ENCODE results near the gene CCDC33. TPM values are rescaled to one million over a fixed set of nuclear protein-coding genes. Genes with fewer than 3 reads are reported as not detected.

CCDC33 gene
- total RNA-seq, 4 donors from 2014 or later, result 0.13 TPM; not detected in 3

DNA sequence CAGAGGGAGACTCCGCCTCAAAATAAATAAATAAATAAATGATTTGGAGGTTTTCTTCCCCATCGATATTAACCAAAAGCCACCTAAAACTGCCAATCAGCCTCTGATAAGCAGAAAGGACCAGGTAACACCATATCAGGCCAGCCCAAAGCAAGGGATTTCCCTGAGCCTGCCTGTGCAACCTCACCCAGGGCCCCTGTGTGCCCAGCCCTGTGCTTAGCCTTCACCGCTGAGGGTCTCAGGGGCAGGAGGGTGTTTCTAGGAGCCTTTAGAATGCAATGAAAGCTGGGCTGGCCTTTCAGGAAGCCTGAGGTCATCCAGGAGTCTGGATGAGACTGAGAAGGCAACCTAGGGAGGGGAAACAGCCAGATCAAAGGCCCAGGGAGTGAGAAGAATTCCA is 95.9 kb downstream of the CCDC33 start:
- Histone ChIP-seq H3K27ac (no peak overlapping the region), H3K4me1 (no peaks in the 10 kb centered on the region), H3K36me3 (no peaks in the 10 kb centered on the region), H3K9me3 (no peaks in the 10 kb centered on the region), H3K27me3 (no peaks in the 10 kb centered on the region), H3K4me3 (replicated peaks in 1 of 3) (no peak overlapping the region)
- TF ChIP-seq POLR2A (IDR thresholded peaks at IDR 0.05), result no peak
- TF ChIP-seq, protein P1, sequence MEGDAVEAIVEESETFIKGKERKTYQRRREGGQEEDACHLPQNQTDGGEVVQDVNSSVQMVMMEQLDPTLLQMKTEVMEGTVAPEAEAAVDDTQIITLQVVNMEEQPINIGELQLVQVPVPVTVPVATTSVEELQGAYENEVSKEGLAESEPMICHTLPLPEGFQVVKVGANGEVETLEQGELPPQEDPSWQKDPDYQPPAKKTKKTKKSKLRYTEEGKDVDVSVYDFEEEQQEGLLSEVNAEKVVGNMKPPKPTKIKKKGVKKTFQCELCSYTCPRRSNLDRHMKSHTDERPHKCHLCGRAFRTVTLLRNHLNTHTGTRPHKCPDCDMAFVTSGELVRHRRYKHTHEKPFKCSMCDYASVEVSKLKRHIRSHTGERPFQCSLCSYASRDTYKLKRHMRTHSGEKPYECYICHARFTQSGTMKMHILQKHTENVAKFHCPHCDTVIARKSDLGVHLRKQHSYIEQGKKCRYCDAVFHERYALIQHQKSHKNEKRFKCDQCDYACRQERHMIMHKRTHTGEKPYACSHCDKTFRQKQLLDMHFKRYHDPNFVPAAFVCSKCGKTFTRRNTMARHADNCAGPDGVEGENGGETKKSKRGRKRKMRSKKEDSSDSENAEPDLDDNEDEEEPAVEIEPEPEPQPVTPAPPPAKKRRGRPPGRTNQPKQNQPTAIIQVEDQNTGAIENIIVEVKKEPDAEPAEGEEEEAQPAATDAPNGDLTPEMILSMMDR (IDR thresholded peaks at IDR 0.05), result no peak
- intact Hi-C loops (cut with DNase I), result no loop called here
- 93 to 94% methylated on average over 3 of the region's 3 CpGs for WGBS, 2 donors
- DNase-seq, result no peak

DNA sequence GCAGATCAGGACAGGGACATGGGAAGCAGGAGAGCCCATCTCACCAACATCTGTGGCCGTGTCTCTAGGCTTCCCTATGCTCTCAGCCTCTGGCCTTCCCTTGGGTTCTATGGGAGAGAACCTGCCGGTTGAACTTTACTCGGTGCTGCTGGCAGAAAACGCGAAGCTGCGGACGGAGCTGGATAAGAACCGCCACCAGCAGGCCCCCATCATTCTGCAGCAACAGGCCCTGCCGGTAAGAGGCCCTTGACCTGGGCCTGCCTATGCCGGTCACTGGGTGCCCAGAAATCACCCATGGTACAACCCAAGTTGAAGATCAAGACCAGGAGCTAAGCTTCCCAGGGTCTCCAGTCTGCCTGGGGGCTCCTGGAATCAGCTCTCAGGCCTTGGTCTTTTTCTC is 96.5 kb downstream of the CCDC33 start:
- no peak for DNase-seq
- 91 to 94% methylated on average over 10 of the region's 10 CpGs for WGBS, 2 donors
- no peaks in the 10 kb centered on the region for H3K9me3 ChIP-seq
- H3K4me1 ChIP-seq, result no peaks in the 10 kb centered on the region
- TF ChIP-seq, protein P1 (IDR thresholded peaks at IDR 0.05), result no peak
- no peak for TF ChIP-seq POLR2A (IDR thresholded peaks at IDR 0.05)
- no peaks in the 10 kb centered on the region for H3K36me3 ChIP-seq
- H3K27me3 ChIP-seq, result no peaks in the 10 kb centered on the region
- H3K4me3 ChIP-seq (replicated peaks in 1 of 3), result no peak overlapping the region
- intact Hi-C loops (cut with DNase I), result no loop called here
- no peak overlapping the region for H3K27ac ChIP-seq

DNA sequence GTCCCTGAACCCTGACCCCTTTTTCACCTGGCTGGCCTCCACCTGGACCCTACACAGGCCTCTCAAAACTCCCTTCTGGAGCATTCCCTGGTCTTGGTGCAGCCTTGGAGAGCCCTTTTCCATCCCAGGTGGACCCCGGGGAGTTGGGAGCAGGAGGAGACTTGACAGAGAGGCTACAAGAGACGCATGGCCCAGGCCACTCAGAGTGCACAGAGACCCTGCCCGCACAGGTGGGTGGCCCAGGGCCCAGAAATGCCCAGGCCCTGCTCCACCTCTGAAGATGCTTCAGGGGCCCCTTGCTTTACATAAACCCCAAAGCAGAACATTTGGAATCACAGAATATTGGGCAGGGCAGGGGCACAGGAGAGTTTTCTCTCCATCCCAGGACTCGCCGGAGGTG is 97.0 kb downstream of the CCDC33 start:
- Histone ChIP-seq H3K9me3 (no peaks in the 10 kb centered on the region), H3K27me3 (no peaks in the 10 kb centered on the region), H3K4me1 (no peaks in the 10 kb centered on the region), H3K4me3 (replicated peaks in 1 of 3) (no peak overlapping the region), H3K36me3 (no peaks in the 10 kb centered on the region), H3K27ac (no peak overlapping the region)
- intact Hi-C loops (cut with DNase I), result no loop called here
- TF ChIP-seq, protein P1 (IDR thresholded peaks at IDR 0.05), result no peak
- no peak for TF ChIP-seq POLR2A (IDR thresholded peaks at IDR 0.05)
- 82 to 96% methylated on average over 4 of the region's 5 CpGs for WGBS, 2 donors
- DNase-seq, result no peak

DNA sequence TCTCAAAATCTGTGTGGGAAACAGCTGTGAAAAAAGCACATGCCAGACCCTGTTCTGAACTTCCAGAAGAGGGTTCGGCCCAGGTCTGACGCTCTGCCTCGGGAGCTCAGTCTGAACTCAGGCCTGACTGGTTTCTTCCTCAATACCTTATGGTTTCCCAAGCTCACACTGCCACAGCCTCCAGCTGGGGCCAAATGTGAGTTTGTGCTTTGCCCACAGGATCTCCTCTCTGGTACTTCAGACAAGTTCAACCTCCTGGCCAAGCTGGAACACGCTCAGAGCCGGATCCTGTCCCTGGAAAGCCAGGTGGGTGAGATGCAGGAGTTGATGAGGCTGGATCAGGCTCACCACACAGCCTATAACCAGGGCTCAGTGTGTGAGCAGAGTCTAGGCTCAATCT is 97.5 kb downstream of the CCDC33 start:
- 89 to 90% methylated on average over 4 to 5 of the region's 5 CpGs for WGBS, 2 donors
- Histone ChIP-seq H3K4me3 (replicated peaks in 1 of 3) (no peak overlapping the region), H3K27me3 (no peaks in the 10 kb centered on the region), H3K36me3 (no peaks in the 10 kb centered on the region), H3K27ac (no peak overlapping the region), H3K9me3 (no peaks in the 10 kb centered on the region), H3K4me1 (no peaks in the 10 kb centered on the region)
- TF ChIP-seq, protein P1 (IDR thresholded peaks at IDR 0.05), result no peak
- TF ChIP-seq POLR2A (IDR thresholded peaks at IDR 0.05), result no peak
- intact Hi-C loops (cut with DNase I), result no loop called here
- DNase-seq, result no peak

DNA sequence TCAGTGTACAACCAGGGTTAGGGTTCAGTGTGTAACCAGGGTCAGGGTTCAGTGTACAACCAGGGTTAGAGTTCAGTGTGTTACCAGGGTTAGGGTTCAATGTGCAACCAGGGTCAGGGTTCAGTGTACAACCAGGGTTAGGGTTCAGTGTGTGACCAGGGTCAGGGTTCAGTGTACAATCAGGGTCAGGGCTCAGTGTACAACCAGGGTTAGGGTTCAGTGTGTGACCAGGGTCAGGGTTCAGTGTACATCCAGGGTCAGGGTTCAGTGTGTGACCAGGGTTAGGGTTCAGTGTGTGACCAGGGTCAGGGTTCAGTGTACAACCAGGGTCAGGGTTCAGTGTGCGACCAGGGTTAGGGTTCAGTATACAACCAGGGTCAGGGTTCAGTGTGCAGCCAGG is 98.0 kb downstream of the CCDC33 start:
- intact Hi-C loops (cut with DNase I), result no loop called here
- no peaks in the 10 kb centered on the region for H3K36me3 ChIP-seq
- H3K4me1 ChIP-seq, result no peaks in the 10 kb centered on the region
- no peak for DNase-seq
- no peak overlapping the region for H3K27ac ChIP-seq
- no peak overlapping the region for H3K4me3 ChIP-seq (replicated peaks in 1 of 3)
- 83 to 100% methylated on average over 1 of the region's 1 CpG for WGBS, 2 donors
- no peaks in the 10 kb centered on the region for H3K9me3 ChIP-seq
- H3K27me3 ChIP-seq, result no peaks in the 10 kb centered on the region
- TF ChIP-seq POLR2A (IDR thresholded peaks at IDR 0.05), result no peak
- TF ChIP-seq, protein P1 (IDR thresholded peaks at IDR 0.05), result no peak
